Measurements from ENCODE around the gene RAC3.

RAC3 gene

GRCh38 chr17:82029990-82030469 is 1.4 kb upstream of the RAC3 start:
- Histone ChIP-seq H3K4me1 (ENCODE audit: low read depth, poor library complexity, severe bottlenecking) (peaks cover 6% of the 10 kb centered on the region), H3K36me3 (ENCODE audit: insufficient read depth) (no peaks in the 10 kb centered on the region), H2AFZ (ENCODE audit: low read depth) (no peak overlapping the region), H3K27me3 (ENCODE audit: insufficient read depth, low read depth) (no peaks in the 10 kb centered on the region), H3K4me3 (IDR thresholded peaks at IDR 0.05; ENCODE audit: insufficient read depth, low read depth, low read length) (no peak overlapping the region), H3K27ac (no peak overlapping the region), H3K4me2 (peak overlapping the region; percentile 60), H3K79me2 (ENCODE audit: insufficient read depth, low read depth) (no peaks in the 10 kb centered on the region), H4K20me1 (ENCODE audit: insufficient read depth) (no peaks in the 10 kb centered on the region), H3K9ac (peak overlapping the region; percentile 55; the same call in 1 of the 2 replicates)
- no peak for TF ChIP-seq CTCF (conservative IDR thresholded peaks at IDR 0.05; ENCODE audit: low read depth, low read length)

GRCh38 chr17:82030470-82031302 is 792 bp upstream of the RAC3 start:
- H3K4me2 ChIP-seq, result peak overlapping the region; percentile 60
- H3K9ac ChIP-seq, result peak overlapping the region; percentile 55; the same call in 1 of the 2 replicates
- no peaks in the 10 kb centered on the region for H4K20me1 ChIP-seq (ENCODE audit: insufficient read depth)
- H3K79me2 ChIP-seq (ENCODE audit: insufficient read depth, low read depth), result no peaks in the 10 kb centered on the region
- H2AFZ ChIP-seq (ENCODE audit: low read depth), result peak overlapping the region; percentile 75
- peaks cover 6% of the 10 kb centered on the region for H3K4me1 ChIP-seq (ENCODE audit: low read depth, poor library complexity, severe bottlenecking)
- peak overlapping the region; percentile 59 for H3K27ac ChIP-seq
- peak; percentile 73 for TF ChIP-seq CTCF (conservative IDR thresholded peaks at IDR 0.05; ENCODE audit: low read depth, low read length)
- no peaks in the 10 kb centered on the region for H3K36me3 ChIP-seq (ENCODE audit: insufficient read depth)
- H3K4me3 ChIP-seq (IDR thresholded peaks at IDR 0.05; ENCODE audit: insufficient read depth, low read depth, low read length), result no peak overlapping the region
- no peaks in the 10 kb centered on the region for H3K27me3 ChIP-seq (ENCODE audit: insufficient read depth, low read depth)

GRCh38 chr17:82031885-82032627 is 578 bp downstream of the RAC3 start:
- no peak for TF ChIP-seq CTCF (conservative IDR thresholded peaks at IDR 0.05; ENCODE audit: low read depth, low read length)
- peak overlapping the region; percentile 92 for H3K4me2 ChIP-seq
- H3K4me3 ChIP-seq (IDR thresholded peaks at IDR 0.05; ENCODE audit: insufficient read depth, low read depth, low read length), result no peak overlapping the region

GRCh38 chr17:82033359-82034085 is 2.0 kb downstream of the RAC3 start:
- no peak overlapping the region for H3K27ac ChIP-seq
- no peak overlapping the region for H2AFZ ChIP-seq (ENCODE audit: low read depth)
- peaks cover 21% of the 10 kb centered on the region for H3K4me1 ChIP-seq (ENCODE audit: low read depth, poor library complexity, severe bottlenecking)
- H3K36me3 ChIP-seq (ENCODE audit: insufficient read depth), result no peaks in the 10 kb centered on the region
- no peaks in the 10 kb centered on the region for H4K20me1 ChIP-seq (ENCODE audit: insufficient read depth)
- no peak for TF ChIP-seq CTCF (conservative IDR thresholded peaks at IDR 0.05; ENCODE audit: low read depth, low read length)
- H3K79me2 ChIP-seq (ENCODE audit: insufficient read depth, low read depth), result no peaks in the 10 kb centered on the region; the same call in 1 of the 2 replicates
- H3K27me3 ChIP-seq (ENCODE audit: insufficient read depth, low read depth), result no peaks in the 10 kb centered on the region
- H3K4me3 ChIP-seq (IDR thresholded peaks at IDR 0.05; ENCODE audit: insufficient read depth, low read depth, low read length), result no peak overlapping the region
- H3K9ac ChIP-seq, result no peak overlapping the region
- peak overlapping the region; percentile 92; the same call in 1 of the 2 replicates for H3K4me2 ChIP-seq

More at GRCh38 chr17:82031885-82032627, 578 bp downstream of the RAC3 start:
- Histone ChIP-seq H3K27me3 (ENCODE audit: insufficient read depth, low read depth) (no peaks in the 10 kb centered on the region), H2AFZ (ENCODE audit: low read depth) (peak overlapping the region; percentile 59), H3K9ac (peak overlapping the region; percentile 77), H4K20me1 (ENCODE audit: insufficient read depth) (no peaks in the 10 kb centered on the region), H3K27ac (peak overlapping the region; percentile 28; the same call in 1 of the 2 replicates), H3K36me3 (ENCODE audit: insufficient read depth) (no peaks in the 10 kb centered on the region), H3K4me1 (ENCODE audit: low read depth, poor library complexity, severe bottlenecking) (peaks cover 15% of the 10 kb centered on the region), H3K79me2 (ENCODE audit: insufficient read depth, low read depth) (no peaks in the 10 kb centered on the region; the same call in 1 of the 2 replicates)

Measured in KMS-11 (cell line).